ENCODE measurements around the gene POM121L12.

The POM121L12 gene

DNA sequence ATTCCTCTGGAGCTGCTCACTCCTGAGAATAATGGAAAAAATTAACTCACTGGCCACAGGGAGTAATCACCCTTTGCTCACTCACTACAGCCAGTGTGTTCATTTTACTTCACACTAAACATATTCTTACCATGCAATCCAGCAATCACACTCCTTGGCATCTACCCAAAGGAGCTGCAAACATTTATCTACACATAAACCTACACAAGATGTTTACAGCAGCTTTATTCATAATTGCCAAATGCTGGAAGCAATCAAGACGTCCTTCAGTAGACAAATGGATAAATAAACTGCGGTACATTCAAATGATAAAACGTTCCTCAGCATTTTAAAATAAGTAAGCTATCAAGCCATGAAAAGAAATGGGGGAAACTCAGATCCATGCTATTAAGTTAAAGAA lies 34.2 kb upstream of the POM121L12 start:
- TF ChIP-seq, protein P1, sequence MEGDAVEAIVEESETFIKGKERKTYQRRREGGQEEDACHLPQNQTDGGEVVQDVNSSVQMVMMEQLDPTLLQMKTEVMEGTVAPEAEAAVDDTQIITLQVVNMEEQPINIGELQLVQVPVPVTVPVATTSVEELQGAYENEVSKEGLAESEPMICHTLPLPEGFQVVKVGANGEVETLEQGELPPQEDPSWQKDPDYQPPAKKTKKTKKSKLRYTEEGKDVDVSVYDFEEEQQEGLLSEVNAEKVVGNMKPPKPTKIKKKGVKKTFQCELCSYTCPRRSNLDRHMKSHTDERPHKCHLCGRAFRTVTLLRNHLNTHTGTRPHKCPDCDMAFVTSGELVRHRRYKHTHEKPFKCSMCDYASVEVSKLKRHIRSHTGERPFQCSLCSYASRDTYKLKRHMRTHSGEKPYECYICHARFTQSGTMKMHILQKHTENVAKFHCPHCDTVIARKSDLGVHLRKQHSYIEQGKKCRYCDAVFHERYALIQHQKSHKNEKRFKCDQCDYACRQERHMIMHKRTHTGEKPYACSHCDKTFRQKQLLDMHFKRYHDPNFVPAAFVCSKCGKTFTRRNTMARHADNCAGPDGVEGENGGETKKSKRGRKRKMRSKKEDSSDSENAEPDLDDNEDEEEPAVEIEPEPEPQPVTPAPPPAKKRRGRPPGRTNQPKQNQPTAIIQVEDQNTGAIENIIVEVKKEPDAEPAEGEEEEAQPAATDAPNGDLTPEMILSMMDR (IDR thresholded peaks at IDR 0.05): no peak
- Histone ChIP-seq H3K4me3 (ENCODE audit: low read depth, low read length) (no peak overlapping the region), H3K4me1 (no peaks in the 10 kb centered on the region), H3K79me2 (no peaks in the 10 kb centered on the region), H3K9me3 (ENCODE audit: control insufficient read depth, low read length) (no peaks in the 10 kb centered on the region), H3K4me2 (ENCODE audit: low read length) (no peak overlapping the region), H3K27me3 (ENCODE audit: control insufficient read depth, insufficient read depth, low read length) (no peaks in the 10 kb centered on the region), H3K36me3 (ENCODE audit: control insufficient read depth, insufficient read depth, low read length) (no peaks in the 10 kb centered on the region), H3K27ac (no peak overlapping the region), H3K9ac (no peak overlapping the region), H2AFZ (no peak overlapping the region)

DNA sequence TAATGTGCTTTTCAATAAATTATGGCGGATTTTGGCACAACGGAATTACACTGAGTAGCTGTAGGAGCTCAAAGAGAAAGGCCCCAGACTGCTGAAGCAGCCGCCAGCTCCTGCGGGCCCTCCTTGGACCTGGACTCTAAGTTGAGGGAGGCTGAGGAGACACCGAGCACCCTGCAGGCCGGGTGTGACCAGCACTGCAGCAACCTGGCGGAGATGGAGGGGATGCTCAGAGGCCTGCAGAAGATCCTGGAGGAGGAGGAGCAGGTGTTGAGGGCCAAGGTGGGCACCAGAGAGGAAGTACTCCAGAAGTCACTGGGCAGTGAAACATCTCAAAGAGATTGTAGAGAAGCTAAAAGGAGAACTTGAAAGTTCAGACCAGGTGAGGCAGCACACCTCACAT lies 33.0 kb upstream of the POM121L12 start:
- Histone ChIP-seq H3K4me1 (no peaks in the 10 kb centered on the region), H3K9me3 (ENCODE audit: control insufficient read depth, low read length) (no peaks in the 10 kb centered on the region), H3K4me2 (ENCODE audit: low read length) (no peak overlapping the region), H3K27ac (no peak overlapping the region), H3K4me3 (ENCODE audit: low read depth, low read length) (no peak overlapping the region), H3K9ac (no peak overlapping the region), H3K36me3 (ENCODE audit: control insufficient read depth, insufficient read depth, low read length) (no peaks in the 10 kb centered on the region), H3K79me2 (no peaks in the 10 kb centered on the region), H2AFZ (no peak overlapping the region), H3K27me3 (ENCODE audit: control insufficient read depth, insufficient read depth, low read length) (no peaks in the 10 kb centered on the region)
- TF ChIP-seq, protein P1 (IDR thresholded peaks at IDR 0.05): no peak

DNA sequence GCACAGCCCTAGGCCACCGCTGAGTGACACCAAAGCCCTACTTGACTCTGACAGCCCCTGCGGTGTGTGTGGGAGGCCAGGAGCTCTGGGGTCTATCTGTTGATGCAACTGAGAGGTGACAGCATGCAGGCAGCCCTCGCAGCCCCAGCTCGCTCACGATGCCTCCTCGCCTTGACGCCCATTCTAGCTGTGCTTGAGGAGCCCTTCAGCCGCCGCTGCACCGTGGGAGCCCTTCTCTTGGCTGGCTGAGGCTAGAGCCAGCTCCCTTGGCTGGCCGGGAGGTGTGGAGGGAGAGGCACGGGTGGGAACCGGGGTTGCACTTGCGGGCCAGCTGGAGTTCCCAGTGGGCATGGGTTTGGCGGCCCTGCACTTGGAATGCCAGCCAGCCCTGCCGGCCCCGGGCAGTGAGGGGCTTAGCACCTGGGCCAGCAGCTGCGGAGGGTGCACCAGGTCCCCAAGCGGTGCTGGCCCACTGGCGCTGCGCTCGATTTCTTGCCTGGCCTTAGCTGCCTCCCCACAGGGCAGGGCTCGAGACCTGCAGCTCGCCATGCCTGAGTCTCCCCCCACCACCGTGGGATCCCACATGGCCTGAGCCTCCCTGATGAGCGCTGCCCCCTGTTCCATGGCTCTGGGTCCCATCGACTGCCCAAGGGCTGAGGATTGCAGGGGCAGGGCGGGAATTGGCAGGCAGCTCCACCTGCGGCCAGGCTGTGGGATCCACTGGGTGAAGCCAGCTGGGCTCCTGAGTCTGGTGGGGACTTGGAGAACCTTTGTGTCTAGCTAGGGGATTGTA lies 31.6 kb upstream of the POM121L12 start:
- no peak overlapping the region for H3K9ac ChIP-seq
- H3K27ac ChIP-seq: no peak overlapping the region
- no peak overlapping the region for H3K4me2 ChIP-seq (ENCODE audit: low read length)
- no peak overlapping the region for H3K4me3 ChIP-seq (ENCODE audit: low read depth, low read length)
- H2AFZ ChIP-seq: no peak overlapping the region
- no peaks in the 10 kb centered on the region for H3K9me3 ChIP-seq (ENCODE audit: control insufficient read depth, low read length)
- no peaks in the 10 kb centered on the region for H3K27me3 ChIP-seq (ENCODE audit: control insufficient read depth, insufficient read depth, low read length)
- H3K36me3 ChIP-seq (ENCODE audit: control insufficient read depth, insufficient read depth, low read length): no peaks in the 10 kb centered on the region
- no peaks in the 10 kb centered on the region for H3K4me1 ChIP-seq
- TF ChIP-seq, protein P1 (IDR thresholded peaks at IDR 0.05): no peak
- no peaks in the 10 kb centered on the region for H3K79me2 ChIP-seq

DNA sequence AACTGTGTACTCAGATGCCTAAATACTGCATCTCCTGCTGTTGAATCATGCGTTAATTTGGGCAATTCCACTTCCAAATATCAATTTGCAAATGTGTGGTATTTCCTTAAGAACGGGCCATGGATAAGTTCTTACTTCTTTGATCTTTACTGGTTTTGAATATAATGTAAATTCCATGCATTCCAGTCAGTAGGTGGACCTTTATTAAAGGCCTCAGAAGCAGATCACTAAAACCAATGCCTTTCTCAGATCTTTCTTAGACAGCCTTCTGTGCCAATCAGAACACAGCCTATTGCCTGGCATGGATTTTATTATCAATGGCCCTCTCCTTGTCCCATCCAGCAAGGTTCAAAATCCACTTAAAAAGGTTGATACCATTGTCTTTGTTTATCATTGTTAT lies 21.5 kb upstream of the POM121L12 start:
- Histone ChIP-seq H3K27me3 (ENCODE audit: control insufficient read depth, insufficient read depth, low read length) (no peaks in the 10 kb centered on the region), H3K79me2 (no peaks in the 10 kb centered on the region), H2AFZ (no peak overlapping the region), H3K9ac (no peak overlapping the region), H3K36me3 (ENCODE audit: control insufficient read depth, insufficient read depth, low read length) (no peaks in the 10 kb centered on the region), H3K4me3 (ENCODE audit: low read depth, low read length) (no peak overlapping the region), H3K4me1 (no peaks in the 10 kb centered on the region), H3K9me3 (ENCODE audit: control insufficient read depth, low read length) (no peaks in the 10 kb centered on the region), H3K4me2 (ENCODE audit: low read length) (no peak overlapping the region), H3K27ac (no peak overlapping the region)
- TF ChIP-seq, protein P1 (IDR thresholded peaks at IDR 0.05): no peak

DNA sequence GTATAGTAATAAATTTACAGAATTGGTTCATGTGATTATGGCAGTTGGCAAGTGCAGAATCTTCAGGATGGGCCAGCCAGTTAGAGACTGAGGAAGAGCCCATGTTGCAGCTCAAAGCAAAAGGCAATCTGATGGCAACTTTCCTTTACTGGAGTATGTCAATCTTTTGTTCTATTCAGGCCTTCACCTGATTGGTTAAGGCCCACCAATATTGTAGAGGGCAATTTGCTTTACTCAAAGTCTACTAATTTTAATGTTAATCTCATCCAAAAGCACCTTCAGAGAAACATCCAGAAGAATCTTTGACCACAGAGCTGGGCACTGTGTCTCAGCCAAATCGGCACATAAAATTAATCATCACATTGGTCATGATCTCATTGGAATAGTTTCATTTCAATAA lies 20.0 kb upstream of the POM121L12 start:
- H3K9ac ChIP-seq: no peak overlapping the region
- H3K4me3 ChIP-seq (ENCODE audit: low read depth, low read length): no peak overlapping the region
- H2AFZ ChIP-seq: no peak overlapping the region
- H3K4me2 ChIP-seq (ENCODE audit: low read length): no peak overlapping the region
- H3K4me1 ChIP-seq: no peaks in the 10 kb centered on the region
- H3K27me3 ChIP-seq (ENCODE audit: control insufficient read depth, insufficient read depth, low read length): no peaks in the 10 kb centered on the region
- H3K79me2 ChIP-seq: no peaks in the 10 kb centered on the region
- H3K9me3 ChIP-seq (ENCODE audit: control insufficient read depth, low read length): no peaks in the 10 kb centered on the region
- H3K27ac ChIP-seq: no peak overlapping the region
- H3K36me3 ChIP-seq (ENCODE audit: control insufficient read depth, insufficient read depth, low read length): no peaks in the 10 kb centered on the region
- TF ChIP-seq, protein P1 (IDR thresholded peaks at IDR 0.05): no peak

All from parathyroid adenoma (tissue), 2 donors.